SK-N-MC (cell line): ENCODE measurements around the gene LMTK2.

Experiments used
- EZH2 ChIP-seq: fragments of 200-600 bp; sonication (generic); IDR thresholded peaks from one replicate; pipeline ENCODE4 v1.6.1; 2017; ENCODE audit warnings: antibody characterized with exemption
- POLR2AphosphoS5 ChIP-seq: IDR thresholded peaks from 2 replicates; pipeline ENCODE4 v1.6.1; 2012; ENCODE audit warnings: mild to moderate bottlenecking, low read depth, low read length, borderline replicate concordance

DNA sequence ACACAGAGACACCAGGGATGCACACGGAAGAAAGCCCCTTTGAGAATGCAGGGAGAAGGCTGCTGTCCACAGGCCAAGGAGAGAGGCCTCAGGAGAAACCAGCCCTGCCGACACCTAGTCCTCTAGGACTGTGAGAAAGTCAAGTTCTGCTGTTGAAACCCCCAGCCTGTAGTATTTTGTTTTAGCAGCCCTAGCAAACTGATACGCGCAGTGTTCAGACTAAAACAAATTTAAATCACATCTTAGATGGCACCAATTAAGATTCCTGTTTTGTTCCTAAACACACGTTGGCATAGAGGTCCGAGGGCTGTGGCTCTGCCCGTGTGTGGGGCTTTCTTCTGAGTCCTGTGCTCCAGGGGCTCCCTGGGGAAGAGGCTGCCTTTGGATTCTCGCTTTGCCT lies 21.7 kb downstream of the LMTK2 start:
- TF ChIP-seq EZH2 = no peak
- no peak for TF ChIP-seq POLR2AphosphoS5
